ENCODE results near the gene VPS54.

DNA sequence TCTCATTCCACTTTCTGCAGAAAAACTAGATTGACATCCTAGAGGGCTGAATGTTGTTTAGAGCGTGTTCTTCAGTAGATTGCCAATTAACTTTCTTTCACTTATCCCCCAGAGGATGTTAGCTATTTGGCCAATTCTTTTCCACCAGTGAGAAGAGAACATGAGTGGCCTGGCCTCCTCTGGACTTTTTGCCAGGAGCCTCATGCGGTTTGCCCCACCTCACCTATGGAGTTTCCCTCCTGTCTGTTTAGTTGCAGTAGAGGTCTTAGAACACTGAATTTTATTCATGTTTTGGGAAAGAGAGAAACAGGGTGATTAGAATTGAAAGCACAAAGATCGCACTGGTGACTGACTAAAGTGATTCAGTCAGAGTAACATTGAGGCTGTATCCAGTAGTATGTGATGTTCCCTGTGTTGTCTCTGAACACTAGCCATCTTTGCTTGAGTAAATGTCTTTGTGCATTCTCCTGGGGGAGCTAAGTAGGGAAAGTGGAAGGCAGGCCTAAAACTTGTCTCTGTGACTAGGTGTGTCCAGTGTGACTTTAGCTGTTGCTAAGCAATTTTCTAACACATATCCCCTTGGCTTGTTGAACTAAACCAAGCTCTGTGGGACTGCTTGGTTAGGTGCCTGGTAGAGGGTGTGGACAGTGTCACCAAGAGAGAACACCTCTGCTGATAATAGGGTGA, 143.5 kb downstream of the VPS54 start:
- TF ChIP-seq, protein P1, sequence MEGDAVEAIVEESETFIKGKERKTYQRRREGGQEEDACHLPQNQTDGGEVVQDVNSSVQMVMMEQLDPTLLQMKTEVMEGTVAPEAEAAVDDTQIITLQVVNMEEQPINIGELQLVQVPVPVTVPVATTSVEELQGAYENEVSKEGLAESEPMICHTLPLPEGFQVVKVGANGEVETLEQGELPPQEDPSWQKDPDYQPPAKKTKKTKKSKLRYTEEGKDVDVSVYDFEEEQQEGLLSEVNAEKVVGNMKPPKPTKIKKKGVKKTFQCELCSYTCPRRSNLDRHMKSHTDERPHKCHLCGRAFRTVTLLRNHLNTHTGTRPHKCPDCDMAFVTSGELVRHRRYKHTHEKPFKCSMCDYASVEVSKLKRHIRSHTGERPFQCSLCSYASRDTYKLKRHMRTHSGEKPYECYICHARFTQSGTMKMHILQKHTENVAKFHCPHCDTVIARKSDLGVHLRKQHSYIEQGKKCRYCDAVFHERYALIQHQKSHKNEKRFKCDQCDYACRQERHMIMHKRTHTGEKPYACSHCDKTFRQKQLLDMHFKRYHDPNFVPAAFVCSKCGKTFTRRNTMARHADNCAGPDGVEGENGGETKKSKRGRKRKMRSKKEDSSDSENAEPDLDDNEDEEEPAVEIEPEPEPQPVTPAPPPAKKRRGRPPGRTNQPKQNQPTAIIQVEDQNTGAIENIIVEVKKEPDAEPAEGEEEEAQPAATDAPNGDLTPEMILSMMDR (IDR thresholded peaks at IDR 0.05) = no peak
- no peak for TF ChIP-seq EZH2phosphoT487 (IDR thresholded peaks at IDR 0.05)
